AG08395 (cell line): Measurements from ENCODE around the gene PWP1.

Experiments
- DNase-seq: peaks from one replicate; pipeline ENCODE4 v3.0.0; 2012; ENCODE audit warnings: mixed read lengths, low spot score

Gene PWP1

GRCh38 chr12:107685360-107686248 lies at the start of gene PWP1:
PWP1 (plus strand) TSS chr12:107685799; CDS start chr12:107685900, 101 bp downstream.
- peak; percentile 98 for DNase-seq

GRCh38 chr12:107641154-107641553 lies 44.4 kb upstream of the PWP1 start:
- DNase-seq = no peak

GRCh38 chr12:107642240-107642639 lies 43.4 kb upstream of the PWP1 start:
- no peak for DNase-seq

- no peak for DNase-seq
These were observed 39.8 kb upstream of the PWP1 start for GRCh38 chr12:107645630-107646333.

GRCh38 chr12:107646436-107646835 lies 39.2 kb upstream of the PWP1 start:
- DNase-seq = no peak

GRCh38 chr12:107649661-107650061 lies 35.9 kb upstream of the PWP1 start:
- DNase-seq = no peak

- DNase-seq = no peak
These were observed 34.6 kb upstream of the PWP1 start for GRCh38 chr12:107650977-107651376.

- DNase-seq = no peak
These were observed 33.8 kb upstream of the PWP1 start for GRCh38 chr12:107651571-107652449.

GRCh38 chr12:107653519-107653918 lies 32.1 kb upstream of the PWP1 start:
- no peak for DNase-seq

- no peak for DNase-seq
These were observed 30.7 kb upstream of the PWP1 start for GRCh38 chr12:107654873-107655272.

GRCh38 chr12:107655281-107656065 lies 30.1 kb upstream of the PWP1 start:
- peak; percentile 13 for DNase-seq

- no peak for DNase-seq
These were observed 29.3 kb upstream of the PWP1 start for GRCh38 chr12:107656302-107656701.

GRCh38 chr12:107657133-107657532 lies 28.5 kb upstream of the PWP1 start:
- no peak for DNase-seq

GRCh38 chr12:107657621-107658020 lies 28.0 kb upstream of the PWP1 start:
- DNase-seq = no peak

GRCh38 chr12:107660235-107660634 lies 25.4 kb upstream of the PWP1 start:
- DNase-seq = no peak

- DNase-seq = no peak
These were observed 24.7 kb upstream of the PWP1 start for GRCh38 chr12:107660861-107661415.

- DNase-seq = no peak
These were observed 23.8 kb upstream of the PWP1 start for GRCh38 chr12:107661830-107662229.

- no peak for DNase-seq
These were observed 23.1 kb upstream of the PWP1 start for GRCh38 chr12:107662484-107662883.

- DNase-seq = no peak
These were observed 22.3 kb upstream of the PWP1 start for GRCh38 chr12:107663277-107663676.

GRCh38 chr12:107666009-107666408 lies 19.6 kb upstream of the PWP1 start:
- no peak for DNase-seq

GRCh38 chr12:107667464-107667863 lies 18.1 kb upstream of the PWP1 start:
- DNase-seq = no peak
